Endothelial cell of umbilical vein (primary cell): Measurements from ENCODE around the gene FOLR2. TPM values are rescaled to one million over a fixed set of nuclear protein-coding genes. Genes with fewer than 3 reads are reported as not detected.
"Not testable (repeated sequence)": the region's sequence is repeated elsewhere in the genome, so short reads cannot be mapped to it uniquely, and the experiment has no call there.

Source experiments
- BruUV-seq: library from RNA; stranded (reverse); fragments of 400-500 nt; replicated peaks from 2 replicates; lab custom pipeline; 2021; lab: Mats Ljungman, UMichigan
- CTCF ChIA-PET: fragments of 300-600, 350-600 bp; sonication (Branson Sonifier 250); formaldehyde crosslinking; loops from one replicate; lab custom pipeline; 2021; ENCODE audit warnings: antibody characterized with exemption, inconsistent platforms; lab: Charles Lee
- POLR2A ChIA-PET: fragments of 300-600, 350-600 bp; sonication (Branson Sonifier 250); formaldehyde crosslinking; loops from one replicate; lab custom pipeline; 2021; ENCODE audit warnings: antibody characterized with exemption, inconsistent platforms; lab: Charles Lee
- DNase-seq: peaks from one replicate; pipeline ENCODE4 v3.0.0-alpha.2; 2011; ENCODE audit warnings: low read depth, low spot score
- FAIRE-seq: peaks from 2 replicates; lab custom pipeline; 2011; peaks lifted over from hg19 to GRCh38; lab: Jason Lieb, UNC
- H2AFZ ChIP-seq: 2 replicates; pipeline ENCODE4 v1.6.0; 2012; ENCODE audit warnings: low read depth, low read length, control low read depth, inconsistent platforms
- H3K27ac ChIP-seq: 2 replicates; pipeline ENCODE4 v1.5.1; 2011; ENCODE audit warnings: low read depth, mild to moderate bottlenecking, control low read depth, low read length, moderate library complexity; ENCODE audit not compliant: insufficient read depth
- H3K27me3 ChIP-seq, 2 experiments: 2 replicates each; pipeline versions ENCODE4 v1.6.0 to v1.6.1; 2011; ENCODE audit warnings: low read length in 2 of 2, mixed read lengths in 1 of 2; ENCODE audit not compliant: control insufficient read depth in 2 of 2, insufficient read depth in 2 of 2
- H3K36me3 ChIP-seq, 2 experiments: 2 replicates in 1 of 2; 3 replicates in 1 of 2; pipeline ENCODE4 v1.5.1; 2011; ENCODE audit warnings: low read length in 2 of 2, mild to moderate bottlenecking in 1 of 2, moderate library complexity in 1 of 2; ENCODE audit not compliant: control insufficient read depth in 2 of 2, insufficient read depth in 2 of 2; ENCODE audit errors: extremely low read depth in 1 of 2
- H3K4me1 ChIP-seq: 3 replicates; pipeline ENCODE4 v1.5.1; 2011; ENCODE audit warnings: mild to moderate bottlenecking, low read length; ENCODE audit not compliant: control insufficient read depth, insufficient read depth; ENCODE audit errors: extremely low read depth
- H3K4me2 ChIP-seq: 2 replicates; pipeline ENCODE4 v1.6.1; 2011; ENCODE audit warnings: low read length, control low read depth, mixed read lengths; ENCODE audit not compliant: insufficient read depth
- H3K4me3 ChIP-seq, 3 experiments: fragments of 200-600 bp in 1 of 3; sonication (generic), shearing (Covaris generic) in 1 of 3; replicated peaks in 1 of 3; 2 replicates each; pipeline ENCODE4 v1.5.1; 2011 to 2016; ENCODE audit warnings: control low read depth in 3 of 3, low read length in 3 of 3, mild to moderate bottlenecking in 2 of 3, inconsistent platforms in 1 of 3, low read depth in 1 of 3, moderate library complexity in 1 of 3; ENCODE audit not compliant: insufficient read depth in 1 of 3
- H3K79me2 ChIP-seq: 2 replicates; pipeline ENCODE4 v1.6.0; 2012; ENCODE audit warnings: low read length, inconsistent platforms; ENCODE audit not compliant: control insufficient read depth, insufficient read depth
- H3K9ac ChIP-seq: replicated peaks from 2 replicates; pipeline ENCODE3; 2011; ENCODE audit warnings: low read length, control low read depth; ENCODE audit not compliant: insufficient read depth; ENCODE audit errors: extremely low read depth
- H3K9me1 ChIP-seq: replicated peaks from 3 replicates; pipeline ENCODE4 v1.6.0; 2011; ENCODE audit warnings: mild to moderate bottlenecking, low read length; ENCODE audit not compliant: control insufficient read depth, insufficient read depth; ENCODE audit errors: extremely low read depth
- H3K9me3 ChIP-seq: replicated peaks from 2 replicates; pipeline ENCODE4 v1.5.1; 2012; ENCODE audit warnings: low read length, inconsistent platforms; ENCODE audit not compliant: control insufficient read depth, insufficient read depth
- H4K20me1 ChIP-seq: replicated peaks from 2 replicates; pipeline ENCODE3; 2011; ENCODE audit warnings: mild to moderate bottlenecking, low read length; ENCODE audit not compliant: control insufficient read depth, insufficient read depth; ENCODE audit errors: extremely low read depth
- EZH2 ChIP-seq: IDR thresholded peaks from 2 replicates; pipeline ENCODE4 v1.6.1; 2012; ENCODE audit warnings: borderline replicate concordance, low read depth, mild to moderate bottlenecking, moderate library complexity, low read length, inconsistent platforms; ENCODE audit not compliant: severe bottlenecking
- FOS ChIP-seq: IDR thresholded peaks from 2 replicates; pipeline ENCODE4 v1.6.1; 2011; ENCODE audit warnings: mild to moderate bottlenecking, low read length, moderate library complexity, borderline replicate concordance; ENCODE audit not compliant: insufficient read depth
- GATA2 ChIP-seq: IDR thresholded peaks from 2 replicates; pipeline ENCODE4 v1.7.0; 2011; ENCODE audit warnings: low read depth, mild to moderate bottlenecking, moderate library complexity, mixed read lengths, low read length; ENCODE audit not compliant: insufficient read length, insufficient read depth
- JUN ChIP-seq: IDR thresholded peaks from 2 replicates; pipeline ENCODE4 v1.6.1; 2011; ENCODE audit warnings: borderline replicate concordance, low read depth; ENCODE audit not compliant: insufficient read length, insufficient read depth
- MYC ChIP-seq: IDR thresholded peaks from one replicate; pipeline ENCODE4 v1.6.1; 2011; ENCODE audit warnings: mild to moderate bottlenecking, low read depth, low read length
- POLR2A ChIP-seq: IDR thresholded peaks from 2 replicates; pipeline ENCODE4 v1.6.1; 2012; ENCODE audit warnings: low read depth, mild to moderate bottlenecking, control low read depth, low read length
- POLR2AphosphoS5 ChIP-seq: IDR thresholded peaks from 2 replicates; pipeline ENCODE4 v1.6.1; 2012; ENCODE audit warnings: low read depth, mild to moderate bottlenecking, control low read depth, low read length, moderate library complexity; ENCODE audit not compliant: insufficient read depth
- dilution Hi-C: fragments of 300-500 bp; cut with MboI; formaldehyde crosslinking; loops from one replicate; pipeline ENCODE4 v1.15.0; 2019; ENCODE audit warnings: low sequenced_read_pairs; ENCODE audit not compliant: extremely low pct_ligation_motif_present
- intact Hi-C: fragments of 100-400 bp; cut with micrococcal nuclease; formaldehyde crosslinking; loops from one replicate; pipeline ENCODE4 v1.10.0; 2022
- polyA plus RNA-seq, 4 experiments: library from polyadenylated mRNA; depleted of rRNA in 3 of 4; stranded (reverse) in 3 of 4; unstranded in 1 of 4; fragments of >200 nt; gene quantifications; 2 replicates each; pipeline versions ENCODE4 v1.2.1 to v1.2.3, GENCODE V29; 2011 to 2012; ENCODE audit warnings: missing spikeins in 1 of 4
- total RNA-seq: library from RNA; stranded (reverse); gene quantifications from 2 replicates; pipeline ENCODE4 v1.2.3, GENCODE V29; 2021
- TF ChIP-seq, protein P1 (sequence below), 2 donors: IDR thresholded peaks; 1 replicate in 1 of 2; 2 replicates in 1 of 2; pipeline ENCODE4 v1.5.1; 2011; ENCODE audit warnings: low read length in 2 of 2, mild to moderate bottlenecking in 2 of 2, moderate library complexity in 2 of 2, control low read depth in 1 of 2, inconsistent platforms in 1 of 2, low read depth in 1 of 2; ENCODE audit not compliant: insufficient read depth in 1 of 2; ENCODE audit errors: extremely low read depth in 1 of 2
- TF ChIP-seq, protein P2 (sequence below): IDR thresholded peaks from 2 replicates; pipeline ENCODE4 v1.6.1; 2011; ENCODE audit not compliant: insufficient read depth, insufficient read length

FOLR2 gene
- total and polyA plus RNA-seq, 2 donors (not counting 3 experiments of a cell fraction or from before 2014, with no cell fraction given): not detected

GRCh38 chr11:72181553-72181958, 35.0 kb upstream of the FOLR2 start:
- peaks cover 11 to 13% of the 10 kb centered on the region in 2 experiments for H3K27me3 ChIP-seq
- dilution Hi-C loops, H3K9me1 ChIP-seq, H3K9me3 ChIP-seq, H3K4me2 ChIP-seq, H3K9ac ChIP-seq, H3K27ac ChIP-seq, DNase-seq, H3K36me3 ChIP-seq, H3K4me3 ChIP-seq, H3K4me1 ChIP-seq, BruUV-seq, H2AFZ ChIP-seq, H3K79me2 ChIP-seq, H4K20me1 ChIP-seq: not testable (repeated sequence)
- ChIA-PET CTCF (interaction anchor here (0.7 to 3.7 kb wide), 4 partner anchors 15 to 156 kb away, joined by 3 to 54 read pairs (median 11); no protein-coding TSS in a partner anchor), POLR2A (interaction anchor here (0.6 kb wide), 1 partner anchor 207 kb away, joined by 3 read pairs; no protein-coding TSS in a partner anchor)
- TF ChIP-seq, protein P1, sequence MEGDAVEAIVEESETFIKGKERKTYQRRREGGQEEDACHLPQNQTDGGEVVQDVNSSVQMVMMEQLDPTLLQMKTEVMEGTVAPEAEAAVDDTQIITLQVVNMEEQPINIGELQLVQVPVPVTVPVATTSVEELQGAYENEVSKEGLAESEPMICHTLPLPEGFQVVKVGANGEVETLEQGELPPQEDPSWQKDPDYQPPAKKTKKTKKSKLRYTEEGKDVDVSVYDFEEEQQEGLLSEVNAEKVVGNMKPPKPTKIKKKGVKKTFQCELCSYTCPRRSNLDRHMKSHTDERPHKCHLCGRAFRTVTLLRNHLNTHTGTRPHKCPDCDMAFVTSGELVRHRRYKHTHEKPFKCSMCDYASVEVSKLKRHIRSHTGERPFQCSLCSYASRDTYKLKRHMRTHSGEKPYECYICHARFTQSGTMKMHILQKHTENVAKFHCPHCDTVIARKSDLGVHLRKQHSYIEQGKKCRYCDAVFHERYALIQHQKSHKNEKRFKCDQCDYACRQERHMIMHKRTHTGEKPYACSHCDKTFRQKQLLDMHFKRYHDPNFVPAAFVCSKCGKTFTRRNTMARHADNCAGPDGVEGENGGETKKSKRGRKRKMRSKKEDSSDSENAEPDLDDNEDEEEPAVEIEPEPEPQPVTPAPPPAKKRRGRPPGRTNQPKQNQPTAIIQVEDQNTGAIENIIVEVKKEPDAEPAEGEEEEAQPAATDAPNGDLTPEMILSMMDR (IDR thresholded peaks at IDR 0.05; ENCODE audit: extremely low read depth in 1 of 2, insufficient read depth in 1 of 2, low read depth in 1 of 2, low read length in 2 of 2): peak in 1 of 2 donors; percentile 12
- intact Hi-C loops: loop anchor here (1.0 kb wide), 1 partner anchor 38 kb away; no protein-coding TSS in a partner anchor
- peak; percentile 15 for FAIRE-seq

DNA sequence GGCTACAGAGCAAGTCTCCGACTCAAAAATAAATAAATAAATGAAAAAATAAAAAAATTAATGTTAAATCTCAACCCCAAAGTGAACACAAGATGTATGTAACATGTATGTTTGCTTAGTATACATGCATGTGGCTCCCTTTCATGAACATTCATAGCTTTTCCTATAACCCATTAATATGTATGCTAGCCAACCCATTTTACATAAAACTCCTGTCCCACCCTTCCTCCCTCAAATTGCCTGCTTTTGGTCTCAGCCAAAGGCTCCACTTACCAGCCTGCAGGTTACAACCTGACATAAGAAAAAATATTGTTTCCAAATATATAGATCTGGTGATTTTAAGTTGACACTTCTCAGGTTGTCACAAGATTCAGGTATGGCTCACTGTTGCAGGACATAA, 28.3 kb upstream of the FOLR2 start:
- no peak for DNase-seq
- no TSS peak for BruUV-seq
- Histone ChIP-seq H2AFZ (no peak overlapping the region), H4K20me1 (no peaks in the 10 kb centered on the region), H3K4me3 (no peak overlapping the region), H3K4me1 (no peaks in the 10 kb centered on the region), H3K4me2 (no peak overlapping the region), H3K9me1 (no peaks in the 10 kb centered on the region), H3K27ac (no peak overlapping the region), H3K27me3 (peaks cover 0 to 1% of the 10 kb centered on the region in 2 experiments), H3K9me3 (no peaks in the 10 kb centered on the region), H3K9ac (no peak overlapping the region), H3K36me3 (no peaks in the 10 kb centered on the region), H3K79me2 (no peaks in the 10 kb centered on the region)
- ChIA-PET POLR2A (no interaction called here), CTCF (interaction anchor here (1.0 to 1.4 kb wide), 7 partner anchors 9 to 283 kb away, joined by 3 to 5 read pairs (median 4); no protein-coding TSS in a partner anchor)
- intact Hi-C loops: no loop called here
- dilution Hi-C loops: no loop called here
- TF ChIP-seq JUN (no peak), EZH2 (no peak), GATA2 (no peak), POLR2AphosphoS5 (no peak), MYC (no peak), POLR2A (no peak), FOS (no peak)
- TF ChIP-seq, protein P2, sequence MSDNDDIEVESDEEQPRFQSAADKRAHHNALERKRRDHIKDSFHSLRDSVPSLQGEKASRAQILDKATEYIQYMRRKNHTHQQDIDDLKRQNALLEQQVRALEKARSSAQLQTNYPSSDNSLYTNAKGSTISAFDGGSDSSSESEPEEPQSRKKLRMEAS: no peak
- TF ChIP-seq, protein P1 (IDR thresholded peaks at IDR 0.05; ENCODE audit: extremely low read depth in 1 of 2, insufficient read depth in 1 of 2, low read depth in 1 of 2, low read length in 2 of 2): no peak
- no peak for FAIRE-seq
